Adipocyte (in vitro differentiated cells): ENCODE data around the gene HOXB9.

Experiments
- DNase-seq: peaks from one replicate; pipeline ENCODE4 v3.0.0-alpha.2; 2015; ENCODE audit warnings: low read depth
- H3K27me3 ChIP-seq: replicated peaks from 2 replicates; pipeline ENCODE4 v1.7.0; 2013; ENCODE audit warnings: mild to moderate bottlenecking, low read length, moderate library complexity; ENCODE audit not compliant: control insufficient read depth, insufficient read depth
- H3K36me3 ChIP-seq: 2 replicates; pipeline ENCODE4 v1.7.0; 2013; ENCODE audit warnings: low read length, mild to moderate bottlenecking, moderate library complexity; ENCODE audit not compliant: control insufficient read depth, insufficient read depth, severe bottlenecking
- H3K4me1 ChIP-seq: 2 replicates; pipeline ENCODE4 v1.7.0; 2013; ENCODE audit warnings: mild to moderate bottlenecking, low read length, moderate library complexity; ENCODE audit not compliant: control insufficient read depth, insufficient read depth
- H3K4me3 ChIP-seq: 2 replicates; pipeline ENCODE4 v1.7.0; 2013; ENCODE audit warnings: mild to moderate bottlenecking, low read length, moderate library complexity
- H3K9ac ChIP-seq: 2 replicates; pipeline ENCODE4 v1.7.0; 2013; ENCODE audit warnings: mild to moderate bottlenecking, low read length, moderate library complexity
- H3K9me3 ChIP-seq: 2 replicates; pipeline ENCODE4 v1.7.0; 2013; ENCODE audit warnings: mild to moderate bottlenecking, low read length, moderate library complexity; ENCODE audit not compliant: control insufficient read depth

Gene HOXB9

GRCh38 chr17:48579760-48580554, 46.2 kb downstream of the HOXB9 start:
- Histone ChIP-seq H3K4me1 (peaks cover 54% of the 10 kb centered on the region), H3K27me3 (no peaks in the 10 kb centered on the region)
- DNase-seq, result no peak

GRCh38 chr17:48579471-48579759, 46.7 kb downstream of the HOXB9 start:
- Histone ChIP-seq H3K9ac (peak overlapping the region; percentile 93), H3K36me3 (no peaks in the 10 kb centered on the region), H3K9me3 (no peaks in the 10 kb centered on the region), H3K4me1 (peaks cover 56% of the 10 kb centered on the region), H3K27me3 (no peaks in the 10 kb centered on the region), H3K4me3 (peak overlapping the region; percentile 90)
- DNase-seq, result no peak

More at GRCh38 chr17:48579760-48580554, 46.2 kb downstream of the HOXB9 start:
- Histone ChIP-seq H3K9me3 (no peaks in the 10 kb centered on the region), H3K4me3 (peak overlapping the region; percentile 90), H3K36me3 (no peaks in the 10 kb centered on the region), H3K9ac (peak overlapping the region; percentile 91)

- no peaks in the 10 kb centered on the region for H3K36me3 ChIP-seq
- peak overlapping the region; percentile 93 for H3K9ac ChIP-seq
- no peaks in the 10 kb centered on the region for H3K9me3 ChIP-seq
- no peaks in the 10 kb centered on the region for H3K27me3 ChIP-seq
- H3K4me3 ChIP-seq, result peak overlapping the region; percentile 87
- DNase-seq, result no peak
- H3K4me1 ChIP-seq, result peaks cover 56% of the 10 kb centered on the region
These were observed 47.3 kb downstream of the HOXB9 start for GRCh38 chr17:48578616-48579470.

GRCh38 chr17:48577946-48578615, 48.1 kb downstream of the HOXB9 start, which contains the start of gene HOXB4:
Gene HOXB4 (minus strand): TSS chr17:48578350. CDS start chr17:48578319, 31 bp downstream.
- H3K9me3 ChIP-seq, result no peaks in the 10 kb centered on the region
- H3K4me1 ChIP-seq, result peaks cover 62% of the 10 kb centered on the region
- H3K9ac ChIP-seq, result peak within 1 kb of the TSS; percentile 93
- no peak for DNase-seq
- no peaks in the 10 kb centered on the region for H3K36me3 ChIP-seq
- H3K27me3 ChIP-seq, result no peaks in the 10 kb centered on the region
- peak within 1 kb of the TSS; percentile 87 for H3K4me3 ChIP-seq

- Histone ChIP-seq H3K27me3 (no peaks in the 10 kb centered on the region), H3K36me3 (no peaks in the 10 kb centered on the region)
- no peak for DNase-seq
These were observed 48.7 kb downstream of the HOXB9 start for GRCh38 chr17:48577330-48577945.

GRCh38 chr17:48576479-48577309, 49.5 kb downstream of the HOXB9 start:
- peak overlapping the region; percentile 87 for H3K4me3 ChIP-seq
- peaks cover 68% of the 10 kb centered on the region for H3K4me1 ChIP-seq
- H3K9ac ChIP-seq, result peak overlapping the region; percentile 93
- no peaks in the 10 kb centered on the region for H3K9me3 ChIP-seq
- DNase-seq, result no peak
- no peaks in the 10 kb centered on the region for H3K36me3 ChIP-seq
- H3K27me3 ChIP-seq, result no peaks in the 10 kb centered on the region

More at GRCh38 chr17:48577330-48577945, 48.7 kb downstream of the HOXB9 start:
- H3K9me3 ChIP-seq, result no peaks in the 10 kb centered on the region
- peak overlapping the region; percentile 93 for H3K9ac ChIP-seq
- peak overlapping the region; percentile 87 for H3K4me3 ChIP-seq
- peaks cover 62% of the 10 kb centered on the region for H3K4me1 ChIP-seq

- Histone ChIP-seq H3K36me3 (no peaks in the 10 kb centered on the region), H3K4me3 (peak overlapping the region; percentile 73), H3K4me1 (peaks cover 68% of the 10 kb centered on the region), H3K9me3 (no peaks in the 10 kb centered on the region), H3K9ac (peak overlapping the region; percentile 88), H3K27me3 (no peaks in the 10 kb centered on the region)
- DNase-seq, result no peak
These were observed 50.3 kb downstream of the HOXB9 start for GRCh38 chr17:48575673-48576478.

GRCh38 chr17:48575066-48575582, 51.0 kb downstream of the HOXB9 start:
- H3K9me3 ChIP-seq, result no peaks in the 10 kb centered on the region
- peak overlapping the region; percentile 73 for H3K4me3 ChIP-seq
- no peaks in the 10 kb centered on the region for H3K27me3 ChIP-seq
- H3K36me3 ChIP-seq, result no peaks in the 10 kb centered on the region
- no peak for DNase-seq
- H3K9ac ChIP-seq, result peak overlapping the region; percentile 88
- H3K4me1 ChIP-seq, result peaks cover 70% of the 10 kb centered on the region

- H3K9me3 ChIP-seq, result no peaks in the 10 kb centered on the region
- H3K4me3 ChIP-seq, result peak overlapping the region; percentile 73
- no peak for DNase-seq
- peak overlapping the region; percentile 88 for H3K9ac ChIP-seq
- no peaks in the 10 kb centered on the region for H3K36me3 ChIP-seq
- no peaks in the 10 kb centered on the region for H3K27me3 ChIP-seq
- peaks cover 75% of the 10 kb centered on the region for H3K4me1 ChIP-seq
These were observed 51.6 kb downstream of the HOXB9 start for GRCh38 chr17:48574505-48575065.
